CD4-positive, alpha-beta T cell (primary cell): ENCODE measurements around the gene PIRT. TPM values are rescaled to one million over a fixed set of nuclear protein-coding genes. Genes with fewer than 3 reads are reported as not detected.

Experiments
- ATAC-seq: fragments of 200-7000 bp; cut with Tn5 transposase; one replicate; pipeline ENCODE4 v1.10.0; 2022; ENCODE audit warnings: mild to moderate bottlenecking; ENCODE audit not compliant: poor library complexity
- CTCF ChIA-PET: fragments of 350-600 bp; sonication (Branson Sonifier 250); formaldehyde crosslinking; loops from one replicate; lab custom pipeline; 2021; ENCODE audit warnings: antibody characterized with exemption, inconsistent platforms; lab: Charles Lee
- POLR2A ChIA-PET: fragments of 350-600 bp; sonication (Branson Sonifier 250); formaldehyde crosslinking; loops from one replicate; lab custom pipeline; 2021; ENCODE audit warnings: antibody characterized with exemption, inconsistent platforms; lab: Charles Lee
- DNase-seq, 14 experiments: peaks; one replicate each; pipeline ENCODE4 v3.0.0-alpha.2; 2013 to 2020; ENCODE audit warnings: mixed read lengths in 2 of 14
- H3K27ac ChIP-seq, 2 donors: one replicate each; pipeline versions ENCODE4 v1.5.1 to v1.7.0; 2013; ENCODE audit warnings: low read length in 2 of 2, low read depth in 1 of 2, mild to moderate bottlenecking in 1 of 2
- H3K27me3 ChIP-seq, 2 experiments: 1 replicate in 1 of 2; 2 replicates in 1 of 2; pipeline versions ENCODE4 v1.6.1 to v1.7.0; 2013; ENCODE audit warnings: low read length in 2 of 2, control low read depth in 1 of 2, mild to moderate bottlenecking in 1 of 2, moderate library complexity in 1 of 2; ENCODE audit not compliant: insufficient read depth in 2 of 2, control insufficient read depth in 1 of 2
- H3K36me3 ChIP-seq: one replicate; pipeline ENCODE4 v1.6.1; 2013; ENCODE audit warnings: low read length, control low read depth; ENCODE audit not compliant: insufficient read depth
- H3K4me1 ChIP-seq: one replicate; pipeline ENCODE4 v1.6.1; 2013; ENCODE audit warnings: low read length, control low read depth; ENCODE audit not compliant: insufficient read depth
- H3K4me3 ChIP-seq: one replicate; pipeline ENCODE4 v1.5.1; 2013; ENCODE audit warnings: mild to moderate bottlenecking, low read length, moderate library complexity
- H3K9me3 ChIP-seq, 2 experiments: 1 replicate in 1 of 2; 2 replicates in 1 of 2; pipeline versions ENCODE4 v1.6.1 to v1.7.0; 2013; ENCODE audit warnings: low read length in 2 of 2, mild to moderate bottlenecking in 2 of 2, control low read depth in 1 of 2, moderate library complexity in 1 of 2; ENCODE audit not compliant: control insufficient read depth in 1 of 2, insufficient read depth in 1 of 2
- H3K27ac Mint-ChIP-seq: one replicate; pipeline ENCODE4 v1.8.0; 2020; ENCODE audit warnings: mixed read lengths
- H3K27me3 Mint-ChIP-seq: one replicate; pipeline ENCODE4 v1.8.0; 2021; ENCODE audit warnings: mixed read lengths
- H3K36me3 Mint-ChIP-seq: one replicate; pipeline ENCODE4 v1.8.0; 2021; ENCODE audit warnings: low read depth, mixed read lengths
- H3K4me1 Mint-ChIP-seq: one replicate; pipeline ENCODE4 v1.8.0; 2021; ENCODE audit warnings: low read depth, mixed read lengths
- H3K4me3 Mint-ChIP-seq: one replicate; pipeline ENCODE4 v1.8.0; 2020; ENCODE audit warnings: mild to moderate bottlenecking, mixed read lengths
- H3K9me3 Mint-ChIP-seq: one replicate; pipeline ENCODE4 v1.8.0; 2020; ENCODE audit warnings: mixed read lengths
- CTCF ChIP-seq: fragments of 200-600 bp; IDR thresholded peaks from one replicate; pipeline ENCODE4 v1.8.0; 2022; ENCODE audit warnings: antibody characterized with exemption, mild to moderate bottlenecking
- intact Hi-C, 2 experiments: fragments of 100-400 bp; cut with DNase I in 1 of 2; cut with micrococcal nuclease in 1 of 2; formaldehyde crosslinking; loops; one replicate each; pipeline versions ENCODE4 v1.15.1 to v1.9.0; 2023 to 2025; cut with DNase I, micrococcal nuclease
- total RNA-seq, 174 experiments: library from RNA in 2 of 174; stranded (reverse) in 2 of 174; gene quantifications; one replicate each; pipeline ENCODE4 v1.2.3 and lab custom pipeline; 2021 to 2026

The PIRT gene
- total RNA-seq, 2 experiments from 2014 or later = not detected

- Mint-ChIP-seq H3K36me3 (no peaks in the 10 kb centered on the region), H3K4me3 (no peak overlapping the region), H3K27ac (no peak overlapping the region), H3K9me3 (no peaks in the 10 kb centered on the region), H3K27me3 (peaks cover 21% of the 10 kb centered on the region), H3K4me1 (no peaks in the 10 kb centered on the region)
- ChIA-PET POLR2A (no interaction called here), CTCF (no interaction called here)
- Histone ChIP-seq H3K36me3 (no peaks in the 10 kb centered on the region), H3K4me3 (no peak overlapping the region), H3K4me1 (no peaks in the 10 kb centered on the region), H3K27me3 (peaks cover 0 to 2% of the 10 kb centered on the region in 2 experiments), H3K27ac (no peak overlapping the region), H3K9me3 (peaks cover 0 to 3% of the 10 kb centered on the region in 2 experiments)
- DNase-seq = no peak
- no peak for ATAC-seq
- intact Hi-C loops = no loop called here
- TF ChIP-seq CTCF = no peak
Observed at GRCh38 chr17:10824874-10825273, 13.0 kb downstream of the PIRT start.

- Histone ChIP-seq H3K4me1 (no peaks in the 10 kb centered on the region), H3K9me3 (peaks cover 0 to 3% of the 10 kb centered on the region in 2 experiments), H3K27ac (no peak overlapping the region), H3K36me3 (no peaks in the 10 kb centered on the region), H3K4me3 (no peak overlapping the region), H3K27me3 (peaks cover 0 to 2% of the 10 kb centered on the region in 2 experiments)
- Mint-ChIP-seq H3K4me1 (no peaks in the 10 kb centered on the region), H3K9me3 (no peaks in the 10 kb centered on the region), H3K27me3 (peaks cover 12% of the 10 kb centered on the region), H3K4me3 (no peak overlapping the region), H3K36me3 (no peaks in the 10 kb centered on the region), H3K27ac (no peak overlapping the region)
- no peak for TF ChIP-seq CTCF
- CTCF ChIA-PET = no interaction called here
- no peak for ATAC-seq
- intact Hi-C loops = no loop called here
- POLR2A ChIA-PET = no interaction called here
- DNase-seq = no peak
Observed at GRCh38 chr17:10821770-10822169, 16.1 kb downstream of the PIRT start.

GRCh38 chr17:10821054-10821453 lies 16.8 kb downstream of the PIRT start:
- no peak for TF ChIP-seq CTCF
- no peak overlapping the region for H3K27ac Mint-ChIP-seq
- H3K4me1 Mint-ChIP-seq = no peaks in the 10 kb centered on the region
- Histone ChIP-seq H3K4me1 (no peaks in the 10 kb centered on the region), H3K27me3 (peaks cover 0 to 2% of the 10 kb centered on the region in 2 experiments), H3K4me3 (no peak overlapping the region), H3K36me3 (no peaks in the 10 kb centered on the region), H3K27ac (no peak overlapping the region), H3K9me3 (peaks cover 0 to 3% of the 10 kb centered on the region in 2 experiments)
- H3K4me3 Mint-ChIP-seq = no peak overlapping the region
- H3K27me3 Mint-ChIP-seq = peaks cover 12% of the 10 kb centered on the region
- H3K9me3 Mint-ChIP-seq = no peaks in the 10 kb centered on the region
- DNase-seq (no peak), ATAC-seq (no peak)
- POLR2A ChIA-PET = no interaction called here
- intact Hi-C loops = no loop called here
- CTCF ChIA-PET = no interaction called here
- no peaks in the 10 kb centered on the region for H3K36me3 Mint-ChIP-seq
